HL-60 (cell line): Measurements from ENCODE around the gene SLC2A8.

ENCODE experiments used
- DNase-seq, 2 experiments: peaks; one replicate each; pipeline ENCODE4 v3.0.0-alpha.2; 2010 to 2020; ENCODE audit warnings: low read depth in 1 of 2, low spot score in 1 of 2
- H3K27ac ChIP-seq: fragments of 250-450 bp; sonication (Bioruptor Pico); replicated peaks from 2 replicates; pipeline ENCODE4 v1.5.1; 2020; ENCODE audit warnings: mild to moderate bottlenecking, moderate library complexity
- H3K27me3 ChIP-seq: fragments of 250-450 bp; sonication (Bioruptor Pico); 2 replicates; pipeline ENCODE4 v1.5.1; 2021; ENCODE audit warnings: mild to moderate bottlenecking, moderate library complexity; ENCODE audit not compliant: insufficient read depth, poor library complexity, severe bottlenecking
- H3K4me3 ChIP-seq: replicated peaks from 2 replicates; pipeline ENCODE4 v1.5.1; 2011; ENCODE audit warnings: mild to moderate bottlenecking, control low read depth, low read length; ENCODE audit not compliant: insufficient read depth
- CTCF ChIP-seq: IDR thresholded peaks from one replicate; pipeline ENCODE4 v1.5.1; 2011; ENCODE audit warnings: low read length, control low read depth, inconsistent platforms; ENCODE audit not compliant: insufficient read depth
- GABPA ChIP-seq: IDR thresholded peaks from 2 replicates; pipeline ENCODE4 v1.6.1; 2012; ENCODE audit warnings: low read depth
- POLR2AphosphoS5 ChIP-seq: IDR thresholded peaks from 2 replicates; pipeline ENCODE4 v1.6.1; 2012; ENCODE audit warnings: low read depth
- REST ChIP-seq: IDR thresholded peaks from 2 replicates; pipeline ENCODE4 v1.6.1; 2012; ENCODE audit warnings: low read depth; ENCODE audit not compliant: insufficient replicate concordance
- SPI1 ChIP-seq: IDR thresholded peaks from 2 replicates; pipeline ENCODE4 v1.6.1; 2012; ENCODE audit warnings: low read depth, mild to moderate bottlenecking, borderline replicate concordance

The SLC2A8 gene

GRCh38 chr9:127424676-127424999 is 27.7 kb downstream of the SLC2A8 start:
- TF ChIP-seq REST (no peak), CTCF (no peak), GABPA (no peak), POLR2AphosphoS5 (no peak), SPI1 (no peak)
- Histone ChIP-seq H3K27ac (peak overlapping the region; percentile 73), H3K27me3 (no peaks in the 10 kb centered on the region), H3K4me3 (peak overlapping the region; percentile 81)
- peak in 1 of 2 experiments; percentile 37 for DNase-seq

- Histone ChIP-seq H3K4me3 (no peak overlapping the region), H3K27ac (no peak overlapping the region), H3K27me3 (no peaks in the 10 kb centered on the region)
- no peak for DNase-seq
- TF ChIP-seq POLR2AphosphoS5 (no peak), REST (no peak), CTCF (no peak), GABPA (no peak), SPI1 (no peak)
Observed at GRCh38 chr9:127426756-127427155, 29.8 kb downstream of the SLC2A8 start.

GRCh38 chr9:127428348-127428747 is 31.4 kb downstream of the SLC2A8 start:
- no peak for TF ChIP-seq GABPA
- no peaks in the 10 kb centered on the region for H3K27me3 ChIP-seq
- no peak overlapping the region for H3K27ac ChIP-seq
- DNase-seq: no peak
- no peak overlapping the region for H3K4me3 ChIP-seq

- Histone ChIP-seq H3K27me3 (no peaks in the 10 kb centered on the region), H3K27ac (no peak overlapping the region), H3K4me3 (no peak overlapping the region)
- no peak for DNase-seq
- TF ChIP-seq POLR2AphosphoS5: no peak
- TF ChIP-seq GABPA: no peak
- TF ChIP-seq REST: no peak
- TF ChIP-seq SPI1: no peak
- TF ChIP-seq CTCF: no peak
Observed at GRCh38 chr9:127430415-127430814, 33.4 kb downstream of the SLC2A8 start.
